Measurements from ENCODE around the gene BLOC1S3.

The BLOC1S3 gene

GRCh38 chr19:45178262-45179071 is at the start of gene BLOC1S3:
BLOC1S3 (plus strand) TSS chr19:45178784; CDS start chr19:45179297, 513 bp downstream.
- DNase-seq, result peak; percentile 100

GRCh38 chr19:45128806-45129205 is 49.8 kb upstream of the BLOC1S3 start:
- DNase-seq, result no peak

- no peak for DNase-seq
Measured at GRCh38 chr19:45130236-45130635, 48.3 kb upstream of the BLOC1S3 start.

GRCh38 chr19:45130888-45131615 is 47.5 kb upstream of the BLOC1S3 start:
- DNase-seq, result peak; percentile 32

GRCh38 chr19:45133661-45134060 is 44.9 kb upstream of the BLOC1S3 start:
- DNase-seq, result no peak

- DNase-seq, result no peak
Measured at GRCh38 chr19:45135176-45135885, 43.3 kb upstream of the BLOC1S3 start.

GRCh38 chr19:45136507-45137178 is 41.9 kb upstream of the BLOC1S3 start:
- DNase-seq, result no peak

GRCh38 chr19:45137179-45137761 is 41.3 kb upstream of the BLOC1S3 start:
- DNase-seq, result no peak

GRCh38 chr19:45138303-45138751 is 40.3 kb upstream of the BLOC1S3 start:
- DNase-seq, result no peak

- DNase-seq, result no peak
Measured at GRCh38 chr19:45139286-45140143, 39.1 kb upstream of the BLOC1S3 start.

GRCh38 chr19:45140144-45140503 is 38.5 kb upstream of the BLOC1S3 start:
- DNase-seq, result no peak

GRCh38 chr19:45140533-45140932 is 38.1 kb upstream of the BLOC1S3 start:
- no peak for DNase-seq

- DNase-seq, result no peak
Measured at GRCh38 chr19:45141203-45141900, 37.2 kb upstream of the BLOC1S3 start.

GRCh38 chr19:45142016-45142725 is 36.4 kb upstream of the BLOC1S3 start:
- no peak for DNase-seq

- DNase-seq, result no peak
Measured at GRCh38 chr19:45142726-45143110, 35.9 kb upstream of the BLOC1S3 start.

GRCh38 chr19:45144431-45145269 is 33.9 kb upstream of the BLOC1S3 start:
- no peak for DNase-seq

GRCh38 chr19:45145270-45146189 is 33.1 kb upstream of the BLOC1S3 start:
- DNase-seq, result no peak

- no peak for DNase-seq
Measured at GRCh38 chr19:45146251-45146650, 32.3 kb upstream of the BLOC1S3 start.
